GM13976 (cell line): Measurements from ENCODE around the gene RHEX.

Source experiments
- DNase-seq: peaks from one replicate; pipeline ENCODE4 v3.0.0; 2012; ENCODE audit warnings: low spot score
- in situ Hi-C: fragments of 300-500 bp; cut with MboI; formaldehyde crosslinking; loops from one replicate; pipeline ENCODE4 v1.12.0; 2022; ENCODE audit warnings: low sequenced_read_pairs, mixed read lengths, inconsistent platforms; ENCODE audit not compliant: unreplicated experiment
- TF ChIP-seq, protein P1 (sequence below): IDR thresholded peaks from 2 replicates; pipeline ENCODE4 v1.5.1; 2012; ENCODE audit warnings: borderline replicate concordance, mild to moderate bottlenecking; ENCODE audit not compliant: insufficient read depth; ENCODE audit errors: extremely low read depth, missing control alignments, control extremely low read depth

The RHEX gene

DNA sequence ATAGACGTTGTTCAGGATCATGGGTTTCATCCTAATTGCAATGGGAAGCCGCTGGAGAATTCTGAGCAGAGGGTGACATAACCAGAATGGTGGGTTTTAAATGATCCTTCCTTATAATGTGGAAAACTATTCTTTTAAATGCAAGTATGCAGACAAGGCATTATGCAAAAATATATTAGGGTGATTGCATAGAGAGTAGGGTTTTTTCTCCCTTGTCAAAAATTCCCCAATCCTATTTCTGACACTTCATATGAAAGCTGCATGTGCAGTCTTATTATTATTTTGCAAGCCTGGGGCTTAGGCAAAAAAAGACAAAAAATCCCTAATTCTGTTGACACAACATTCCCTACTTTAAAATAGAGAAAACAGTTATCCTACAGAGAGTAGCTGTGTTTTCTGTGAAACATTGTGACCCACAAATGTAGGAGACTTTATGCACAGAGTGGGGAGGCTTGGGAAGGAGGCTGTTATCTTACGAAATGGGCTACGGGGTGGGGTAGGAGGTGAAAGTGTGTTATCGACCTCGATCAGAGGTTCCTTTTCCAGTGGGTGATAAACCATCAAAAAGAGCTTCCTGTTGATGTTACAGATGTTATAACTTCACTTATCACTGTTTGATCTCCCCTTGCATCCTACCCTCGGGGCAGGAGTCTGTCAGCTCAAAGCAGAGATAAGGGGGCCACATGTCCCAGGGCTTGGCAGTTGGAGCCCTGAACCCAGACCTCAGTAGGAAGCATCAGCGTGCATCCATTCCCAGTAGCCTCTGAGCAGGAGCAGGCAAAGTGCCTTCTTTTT lies 27.2 kb downstream of the RHEX start:
- in situ Hi-C loops = no loop called here
- TF ChIP-seq, protein P1, sequence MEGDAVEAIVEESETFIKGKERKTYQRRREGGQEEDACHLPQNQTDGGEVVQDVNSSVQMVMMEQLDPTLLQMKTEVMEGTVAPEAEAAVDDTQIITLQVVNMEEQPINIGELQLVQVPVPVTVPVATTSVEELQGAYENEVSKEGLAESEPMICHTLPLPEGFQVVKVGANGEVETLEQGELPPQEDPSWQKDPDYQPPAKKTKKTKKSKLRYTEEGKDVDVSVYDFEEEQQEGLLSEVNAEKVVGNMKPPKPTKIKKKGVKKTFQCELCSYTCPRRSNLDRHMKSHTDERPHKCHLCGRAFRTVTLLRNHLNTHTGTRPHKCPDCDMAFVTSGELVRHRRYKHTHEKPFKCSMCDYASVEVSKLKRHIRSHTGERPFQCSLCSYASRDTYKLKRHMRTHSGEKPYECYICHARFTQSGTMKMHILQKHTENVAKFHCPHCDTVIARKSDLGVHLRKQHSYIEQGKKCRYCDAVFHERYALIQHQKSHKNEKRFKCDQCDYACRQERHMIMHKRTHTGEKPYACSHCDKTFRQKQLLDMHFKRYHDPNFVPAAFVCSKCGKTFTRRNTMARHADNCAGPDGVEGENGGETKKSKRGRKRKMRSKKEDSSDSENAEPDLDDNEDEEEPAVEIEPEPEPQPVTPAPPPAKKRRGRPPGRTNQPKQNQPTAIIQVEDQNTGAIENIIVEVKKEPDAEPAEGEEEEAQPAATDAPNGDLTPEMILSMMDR = no peak
- no peak for DNase-seq

DNA sequence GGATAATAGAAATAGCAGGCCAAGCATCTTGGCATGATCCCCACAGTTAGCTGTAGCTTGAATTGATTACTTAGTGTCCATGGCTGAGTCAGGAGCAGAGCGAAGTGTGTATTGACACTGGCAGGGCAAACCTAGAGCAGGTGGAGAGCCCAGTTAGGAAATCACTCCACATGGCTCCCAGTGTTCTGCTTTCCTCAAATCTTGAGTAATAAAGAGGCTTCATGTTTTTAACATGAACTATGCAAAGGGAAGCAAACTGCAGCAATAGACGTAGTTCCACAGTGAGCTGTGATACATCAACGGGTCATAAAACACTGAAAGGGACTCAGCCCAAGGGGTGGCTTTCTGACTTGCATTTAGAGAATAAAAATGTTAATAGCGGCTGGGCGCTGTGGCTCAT lies 28.9 kb downstream of the RHEX start:
- in situ Hi-C loops = no loop called here
- TF ChIP-seq, protein P1 = no peak
- no peak for DNase-seq

DNA sequence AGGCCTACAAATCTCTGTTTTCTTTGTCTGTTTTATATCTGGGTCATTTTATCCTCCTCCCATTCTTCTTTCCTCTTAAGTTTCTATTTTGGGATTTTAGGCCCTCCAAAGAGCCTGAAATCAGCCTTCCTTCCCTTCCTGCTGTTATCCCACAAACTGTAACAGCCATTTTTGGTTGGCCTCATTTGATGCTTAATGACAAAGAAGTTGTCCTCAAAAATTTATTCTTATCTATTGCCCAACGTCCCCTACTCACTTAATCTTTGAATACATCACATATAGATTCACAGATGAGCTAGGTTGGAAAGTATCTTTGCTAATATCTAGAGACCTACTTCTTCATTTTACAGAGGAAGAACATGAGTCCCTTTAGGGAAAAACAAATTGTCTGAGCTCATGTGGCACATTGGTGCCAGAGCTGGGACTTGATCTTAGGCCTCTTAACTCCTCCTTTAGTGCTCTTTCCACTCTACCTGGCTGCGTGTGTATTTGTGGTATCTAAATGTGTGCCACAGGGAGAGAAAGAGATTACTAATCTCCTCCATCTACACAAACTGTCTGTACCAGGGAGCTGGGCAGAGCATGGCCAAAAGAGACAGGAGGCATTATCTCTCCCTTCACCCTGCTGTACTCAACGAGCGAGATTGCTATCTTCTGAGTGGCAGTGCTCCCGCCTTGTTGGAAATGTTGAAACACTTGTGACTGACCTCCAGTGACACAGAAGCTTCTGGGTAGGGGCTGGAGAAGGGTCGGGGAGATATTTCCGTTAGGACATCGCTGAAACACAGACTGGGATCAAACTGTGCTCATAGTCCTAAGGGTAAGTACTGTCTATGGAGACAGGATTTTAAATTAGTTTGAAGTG lies 30.1 kb downstream of the RHEX start:
- no peak for DNase-seq
- in situ Hi-C loops = no loop called here
- TF ChIP-seq, protein P1 = no peak

DNA sequence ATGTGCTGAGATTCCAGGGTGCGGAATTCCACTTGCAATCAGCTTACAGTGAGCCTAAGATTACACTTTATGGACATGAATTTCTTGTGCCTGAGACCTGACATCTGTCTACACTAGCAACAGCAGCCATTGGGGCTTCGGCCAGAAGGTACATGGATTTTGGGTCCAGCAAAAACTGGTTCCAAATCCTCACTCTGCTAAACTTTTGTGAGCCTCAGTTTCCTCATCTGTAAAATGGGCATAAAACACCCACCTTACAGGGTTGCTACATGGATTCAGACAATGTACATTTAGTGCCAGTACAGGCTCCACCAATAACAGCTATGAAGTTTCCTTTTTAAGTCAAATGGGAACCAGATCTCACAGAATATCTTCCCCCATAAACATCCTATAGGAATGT lies 30.8 kb downstream of the RHEX start:
- TF ChIP-seq, protein P1 = no peak
- no peak for DNase-seq
- in situ Hi-C loops = no loop called here

DNA sequence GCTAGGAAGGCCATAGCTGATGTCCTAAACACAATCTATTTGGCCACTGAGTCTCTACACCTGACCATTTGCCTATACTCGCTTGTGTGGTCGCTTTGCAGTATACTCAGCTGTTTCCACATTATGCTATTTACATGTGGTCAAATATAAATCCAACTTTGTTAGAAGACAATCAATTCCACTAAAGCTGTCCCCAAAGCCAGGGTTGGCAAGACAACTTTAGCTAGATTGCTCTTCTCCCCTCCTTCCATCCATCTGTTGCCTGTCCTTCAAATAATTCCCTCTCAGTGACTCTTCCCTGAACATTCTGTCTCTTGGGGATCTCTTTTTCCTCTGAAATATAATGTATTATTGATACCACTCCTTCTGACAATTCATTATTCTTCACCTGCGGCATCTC lies 34.1 kb downstream of the RHEX start:
- TF ChIP-seq, protein P1 = no peak
- no peak for DNase-seq
- in situ Hi-C loops = no loop called here

DNA sequence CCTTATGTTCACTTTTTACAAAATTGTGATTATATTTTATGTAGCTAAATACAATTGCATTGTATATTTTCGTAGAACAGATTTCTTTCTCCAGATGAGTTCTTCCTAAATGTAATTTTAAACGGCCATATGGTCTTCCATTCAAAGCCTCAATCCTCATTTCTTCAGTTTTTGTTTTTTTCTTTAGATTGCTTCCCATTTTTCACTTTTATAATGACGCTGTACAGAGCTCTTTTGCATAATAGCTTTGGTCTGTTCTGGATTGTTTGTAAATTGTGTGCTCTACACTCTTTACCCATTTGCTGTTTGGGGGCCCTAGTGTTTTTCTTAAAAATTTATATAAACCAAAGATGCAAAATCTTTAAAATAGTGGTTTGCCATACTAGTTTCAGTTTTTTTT lies 36.4 kb downstream of the RHEX start:
- TF ChIP-seq, protein P1 = no peak
- in situ Hi-C loops = no loop called here
- no peak for DNase-seq
